Endothelial cell (in vitro differentiated cells): ENCODE results near the gene ZNF277. TPM values are rescaled to one million over a fixed set of nuclear protein-coding genes. Genes with fewer than 3 reads are reported as not detected.

ENCODE experiments used
- DNase-seq: peaks from one replicate; pipeline ENCODE4 v3.0.0; 2021; ENCODE audit warnings: low spot score
- H3K27ac Mint-ChIP-seq: one replicate; pipeline ENCODE4 v1.8.0; 2021; ENCODE audit warnings: mixed read lengths, inconsistent platforms; ENCODE audit not compliant: unreplicated experiment
- H3K27me3 Mint-ChIP-seq: one replicate; pipeline ENCODE4 v1.8.0; 2021; ENCODE audit warnings: mild to moderate bottlenecking, moderate library complexity, mixed read lengths, inconsistent platforms; ENCODE audit not compliant: unreplicated experiment
- H3K36me3 Mint-ChIP-seq: one replicate; pipeline ENCODE4 v1.8.0; 2021; ENCODE audit warnings: mild to moderate bottlenecking, low read depth, mixed read lengths, inconsistent platforms; ENCODE audit not compliant: unreplicated experiment
- H3K4me1 Mint-ChIP-seq: one replicate; pipeline ENCODE4 v1.8.0; 2021; ENCODE audit warnings: mild to moderate bottlenecking, mixed read lengths, inconsistent platforms; ENCODE audit not compliant: unreplicated experiment
- H3K4me3 Mint-ChIP-seq: one replicate; pipeline ENCODE4 v1.8.0; 2021; ENCODE audit warnings: mild to moderate bottlenecking, mixed read lengths, inconsistent platforms; ENCODE audit not compliant: unreplicated experiment
- H3K9me3 Mint-ChIP-seq: one replicate; pipeline ENCODE4 v1.8.0; 2021; ENCODE audit warnings: mixed read lengths, inconsistent platforms; ENCODE audit not compliant: unreplicated experiment
- CTCF ChIP-seq: fragments of 200-600 bp; sonication (generic); IDR thresholded peaks from one replicate; pipeline ENCODE4 v1.5.0; 2021; ENCODE audit warnings: antibody characterized with exemption; ENCODE audit not compliant: unreplicated experiment
- total RNA-seq: library from RNA; stranded (reverse); fragmentation: NEBNext Ultra II Directional; extraction: Animal tissue kit (Norgen Biotek cat#: 25700); gene quantifications from one replicate; pipeline ENCODE4 v1.2.1, GENCODE V29; 2021; ENCODE audit not compliant: unreplicated experiment

ZNF277 gene
- total RNA-seq, 1 donor from 2014 or later: 26.1 TPM

GRCh38 chr7:112205343-112206237 is 905 bp upstream of the ZNF277 start:
- Mint-ChIP-seq H3K27ac (peak overlapping the region; percentile 97), H3K36me3 (peaks cover 15% of the 10 kb centered on the region), H3K4me3 (peak overlapping the region; percentile 100), H3K9me3 (no peaks in the 10 kb centered on the region), H3K4me1 (peaks cover 46% of the 10 kb centered on the region), H3K27me3 (peaks cover 12% of the 10 kb centered on the region)
- TF ChIP-seq CTCF: no peak
- peak; percentile 62 for DNase-seq

GRCh38 chr7:112206991-112207592 is 597 bp downstream of the ZNF277 start:
- H3K27me3 Mint-ChIP-seq: peaks cover 12% of the 10 kb centered on the region
- H3K4me1 Mint-ChIP-seq: peaks cover 34% of the 10 kb centered on the region
- peaks cover 9% of the 10 kb centered on the region for H3K36me3 Mint-ChIP-seq
- no peak for DNase-seq
- peak overlapping the region; percentile 96 for H3K27ac Mint-ChIP-seq
- no peak for TF ChIP-seq CTCF
- H3K4me3 Mint-ChIP-seq: peak overlapping the region; percentile 100
- no peaks in the 10 kb centered on the region for H3K9me3 Mint-ChIP-seq

- no peak for DNase-seq
- no peak overlapping the region for H3K27ac Mint-ChIP-seq
- peaks cover 9% of the 10 kb centered on the region for H3K36me3 Mint-ChIP-seq
- no peak for TF ChIP-seq CTCF
- H3K4me3 Mint-ChIP-seq: peak overlapping the region; percentile 100
- peaks cover 33% of the 10 kb centered on the region for H3K4me1 Mint-ChIP-seq
- no peaks in the 10 kb centered on the region for H3K9me3 Mint-ChIP-seq
- peaks cover 12% of the 10 kb centered on the region for H3K27me3 Mint-ChIP-seq
Observed at GRCh38 chr7:112207765-112208164, 1.3 kb downstream of the ZNF277 start.

- TF ChIP-seq CTCF: no peak
- H3K36me3 Mint-ChIP-seq: peaks cover 3% of the 10 kb centered on the region
- H3K27me3 Mint-ChIP-seq: peaks cover 6% of the 10 kb centered on the region
- DNase-seq: no peak
- no peak overlapping the region for H3K27ac Mint-ChIP-seq
- H3K9me3 Mint-ChIP-seq: no peaks in the 10 kb centered on the region
- H3K4me3 Mint-ChIP-seq: no peak overlapping the region
- peaks cover 14% of the 10 kb centered on the region for H3K4me1 Mint-ChIP-seq
Observed at GRCh38 chr7:112211348-112211907, 4.9 kb downstream of the ZNF277 start.
